Progenitor cell of endocrine pancreas (in vitro differentiated cells): Measurements from ENCODE around the gene ICAM4. TPM values are rescaled to one million over a fixed set of nuclear protein-coding genes. Genes with fewer than 3 reads are reported as not detected.

Experiments used
- DNase-seq: peaks from one replicate; pipeline ENCODE4 v3.0.0; 2021; ENCODE audit warnings: low spot score; ENCODE audit not compliant: unreplicated experiment
- H3K27ac Mint-ChIP-seq: 2 replicates; pipeline ENCODE4 v1.8.0; 2021; ENCODE audit warnings: mild to moderate bottlenecking, moderate library complexity, mixed read lengths
- H3K27me3 Mint-ChIP-seq: 2 replicates; pipeline ENCODE4 v1.8.0; 2021; ENCODE audit warnings: mixed read lengths
- H3K36me3 Mint-ChIP-seq: 2 replicates; pipeline ENCODE4 v1.8.0; 2022; ENCODE audit warnings: mixed read lengths; ENCODE audit not compliant: insufficient read depth
- H3K4me1 Mint-ChIP-seq: 2 replicates; pipeline ENCODE4 v1.8.0; 2021; ENCODE audit warnings: low read depth, mixed read lengths
- H3K4me3 Mint-ChIP-seq: 2 replicates; pipeline ENCODE4 v1.8.0; 2021; ENCODE audit warnings: low read depth, mild to moderate bottlenecking, moderate library complexity, mixed read lengths
- H3K9me3 Mint-ChIP-seq: 2 replicates; pipeline ENCODE4 v1.8.0; 2021; ENCODE audit warnings: low read depth, mixed read lengths
- CTCF ChIP-seq: fragments of 200-600 bp; sonication (generic); IDR thresholded peaks from one replicate; pipeline ENCODE4 v1.5.0; 2021; ENCODE audit warnings: antibody characterized with exemption, mild to moderate bottlenecking; ENCODE audit not compliant: unreplicated experiment
- total RNA-seq: library from RNA; stranded (reverse); gene quantifications from 2 replicates; pipeline ENCODE4 v1.2.1, GENCODE V29; 2021

The ICAM4 gene
- total RNA-seq, 1 donor from 2014 or later: not detected

DNA sequence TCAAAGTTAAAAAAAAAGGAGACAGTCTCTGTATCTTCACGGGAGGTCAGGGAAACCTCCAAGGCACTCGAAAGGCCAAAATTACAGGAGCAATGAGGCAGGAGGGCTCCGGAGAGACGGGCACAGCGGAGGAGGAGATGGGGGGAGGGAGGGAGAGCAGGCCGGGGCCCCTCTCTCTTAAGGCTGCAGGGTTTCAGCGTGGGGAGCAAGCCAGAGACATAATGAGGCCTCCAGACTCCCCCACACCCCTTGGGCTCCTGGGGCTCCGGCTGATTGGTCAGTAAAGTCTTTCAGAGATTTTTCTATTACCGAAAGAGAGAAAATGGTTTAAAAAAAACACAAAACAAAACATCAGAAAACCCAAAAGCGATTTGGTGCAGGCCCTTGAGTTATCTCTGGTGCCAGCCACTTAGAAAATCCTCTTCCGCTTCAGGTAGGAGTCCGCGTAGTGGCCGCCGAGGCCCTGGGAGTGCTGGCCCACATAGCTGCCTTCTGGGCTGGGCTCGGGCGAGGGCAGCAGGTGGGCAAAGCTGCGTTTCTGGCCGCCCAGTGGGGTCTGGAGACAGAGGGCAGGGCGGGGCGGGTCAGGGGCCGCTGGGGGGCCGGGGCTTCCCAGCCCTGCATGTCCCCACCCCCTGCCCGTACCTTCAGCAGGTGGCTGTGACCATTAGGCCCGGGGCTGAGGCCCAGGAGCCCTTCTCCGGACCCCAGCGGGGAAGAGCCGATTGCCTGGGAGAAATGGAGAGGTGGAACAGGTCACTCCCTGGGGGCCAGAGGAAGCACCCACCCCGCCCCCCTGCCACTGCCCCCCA is 30.5 kb downstream of the ICAM4 start:
- no peak for DNase-seq
- no peak overlapping the region for H3K27ac Mint-ChIP-seq
- H3K27me3 Mint-ChIP-seq: no peaks in the 10 kb centered on the region
- no peak for TF ChIP-seq CTCF
- peaks cover 17% of the 10 kb centered on the region for H3K36me3 Mint-ChIP-seq
- no peaks in the 10 kb centered on the region for H3K9me3 Mint-ChIP-seq
- no peak overlapping the region for H3K4me3 Mint-ChIP-seq
- peaks cover 14% of the 10 kb centered on the region for H3K4me1 Mint-ChIP-seq

GRCh38 chr19:10317857-10318462 is 31.2 kb downstream of the ICAM4 start:
- Mint-ChIP-seq H3K36me3 (peaks cover 17% of the 10 kb centered on the region), H3K27ac (no peak overlapping the region), H3K27me3 (no peaks in the 10 kb centered on the region), H3K4me1 (peaks cover 14% of the 10 kb centered on the region), H3K4me3 (no peak overlapping the region), H3K9me3 (no peaks in the 10 kb centered on the region)
- TF ChIP-seq CTCF: no peak
- no peak for DNase-seq

DNA sequence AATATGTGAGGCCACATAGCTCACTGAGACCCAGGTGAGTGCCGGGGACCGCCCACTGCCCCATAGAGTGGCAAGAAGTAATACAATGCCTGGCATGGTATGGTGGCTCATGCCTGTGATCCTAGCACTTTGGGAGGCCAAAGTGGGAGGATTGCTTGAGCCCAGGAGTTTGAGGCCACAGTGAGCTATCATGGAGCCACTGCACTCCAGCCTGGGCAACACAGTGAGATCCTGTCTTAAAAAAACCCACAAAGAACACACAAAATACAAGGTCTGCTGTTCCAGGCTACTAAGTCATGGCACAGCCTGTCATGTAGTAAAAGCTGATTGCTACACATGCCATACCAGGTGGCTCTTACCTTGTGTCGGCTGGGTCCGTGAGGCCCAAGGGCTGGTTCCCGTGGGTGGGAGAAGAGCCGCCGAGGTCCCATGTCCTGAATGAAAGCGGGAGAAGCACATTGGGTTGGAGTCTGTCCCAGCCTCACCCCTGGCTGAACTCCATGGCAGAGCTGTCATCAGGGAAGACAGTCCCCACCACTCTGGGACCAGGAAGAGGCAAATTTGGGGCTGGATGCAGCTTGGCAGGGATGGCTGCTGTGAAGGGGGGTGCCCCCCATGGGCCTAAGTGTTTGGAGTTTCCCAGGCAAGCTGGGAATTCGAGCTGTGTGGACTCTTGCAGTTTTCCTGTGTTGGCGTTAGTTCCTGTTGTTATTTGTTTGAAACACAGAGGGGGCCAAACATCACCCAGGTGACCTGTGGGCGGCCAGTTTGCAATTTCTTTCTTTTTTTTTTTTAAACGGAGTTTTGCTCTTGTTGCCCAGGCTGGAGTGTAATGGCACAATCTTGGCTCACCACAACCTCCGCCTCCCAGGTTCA is 32.3 kb downstream of the ICAM4 start:
- Mint-ChIP-seq H3K27ac (no peak overlapping the region), H3K36me3 (peaks cover 14% of the 10 kb centered on the region), H3K27me3 (no peaks in the 10 kb centered on the region), H3K4me3 (no peak overlapping the region), H3K9me3 (no peaks in the 10 kb centered on the region), H3K4me1 (peaks cover 14% of the 10 kb centered on the region)
- no peak for DNase-seq
- no peak for TF ChIP-seq CTCF

- no peak for TF ChIP-seq CTCF
- Mint-ChIP-seq H3K27me3 (no peaks in the 10 kb centered on the region), H3K27ac (no peak overlapping the region), H3K4me3 (no peak overlapping the region), H3K4me1 (peaks cover 6% of the 10 kb centered on the region), H3K9me3 (no peaks in the 10 kb centered on the region), H3K36me3 (peaks cover 14% of the 10 kb centered on the region)
- DNase-seq: no peak
Observed at GRCh38 chr19:10320602-10321416, 34.1 kb downstream of the ICAM4 start.
